Peyer's patch (tissue), 4 donors: ENCODE results near the gene TMCC3. TPM values are rescaled to one million over a fixed set of nuclear protein-coding genes. Genes with fewer than 3 reads are reported as not detected.

ENCODE experiments used
- DNase-seq, 3 donors: peaks; one replicate each; pipeline ENCODE4 v3.0.0-alpha.2; 2017 to 2019
- H3K27ac ChIP-seq, 4 donors: fragments of 200-600 bp; sonication (generic); one replicate each; pipeline ENCODE4 v1.5.1; 2016 to 2019
- H3K27me3 ChIP-seq, 2 donors: fragments of 200-600 bp; sonication (generic); one replicate each; pipeline ENCODE4 v1.5.1; 2019
- H3K36me3 ChIP-seq, 3 donors: fragments of 200-600 bp; sonication (generic); one replicate each; pipeline ENCODE4 v1.5.1; 2016 to 2019
- H3K4me1 ChIP-seq, 4 donors: fragments of 200-600 bp; sonication (generic); one replicate each; pipeline ENCODE4 v1.5.1; 2016 to 2019
- H3K4me3 ChIP-seq, 4 donors: fragments of 200-600 bp; sonication (generic); 1 replicate in 3 of 4; 2 replicates in 1 of 4; pipeline ENCODE4 v1.5.1; 2016 to 2019; ENCODE audit warnings: mild to moderate bottlenecking in 1 of 4
- H3K9me3 ChIP-seq, 4 donors: fragments of 200-600 bp; sonication (generic); one replicate each; pipeline ENCODE4 v1.5.1; 2016 to 2019; ENCODE audit warnings: mild to moderate bottlenecking in 1 of 4
- CTCF ChIP-seq, 6 experiments: fragments of 450-650 bp in 4 of 6; fragments of 200-600 bp in 2 of 6; sonication (generic) in 1 of 6; IDR thresholded peaks; one replicate each; pipeline ENCODE4 v1.5.1; 2017 to 2019; ENCODE audit warnings: antibody characterized with exemption in 6 of 6, mild to moderate bottlenecking in 3 of 6, moderate library complexity in 1 of 6
- POLR2A ChIP-seq, 2 donors: fragments of 450-650 bp; IDR thresholded peaks; one replicate each; pipeline ENCODE4 v1.5.1; 2017; ENCODE audit warnings: antibody characterized with exemption in 2 of 2, mild to moderate bottlenecking in 2 of 2, moderate library complexity in 2 of 2
- small RNA-seq, 2 donors: library from RNA; depleted of rRNA; stranded (forward); fragments of <200 nt; gene quantifications; one replicate each; pipeline ENCODE3, GENCODE V24; 2016
- total RNA-seq, 4 donors: library from RNA; depleted of rRNA; stranded (reverse); fragments of >200 nt; gene quantifications; one replicate each; pipeline ENCODE4 v1.1.0, GENCODE V29; 2016

Gene TMCC3
- total RNA-seq, 4 donors from 2014 or later = 15.7 to 50.3 (median 32.1) TPM

- DNase-seq = no peak
- Histone ChIP-seq H3K4me1 (no peaks in the 10 kb centered on the region), H3K27me3 (no peaks in the 10 kb centered on the region), H3K27ac (no peak overlapping the region), H3K36me3 (no peaks in the 10 kb centered on the region), H3K4me3 (no peak overlapping the region), H3K9me3 (no peaks in the 10 kb centered on the region)
- TF ChIP-seq POLR2A (IDR thresholded peaks at IDR 0.05) (no peak), CTCF (IDR thresholded peaks at IDR 0.05) (no peak)
Measured at GRCh38 chr12:94534278-94534677, 116.1 kb downstream of the TMCC3 start.

GRCh38 chr12:94532490-94533422 is 117.6 kb downstream of the TMCC3 start:
- no peak overlapping the region for H3K4me3 ChIP-seq
- H3K4me1 ChIP-seq = no peaks in the 10 kb centered on the region
- TF ChIP-seq CTCF (IDR thresholded peaks at IDR 0.05) (peak; percentile 41 to 79 (median 73)), POLR2A (IDR thresholded peaks at IDR 0.05) (no peak)
- H3K36me3 ChIP-seq = no peaks in the 10 kb centered on the region
- H3K27ac ChIP-seq = no peak overlapping the region
- peak; percentile 59 to 81 (median 69) for DNase-seq
- no peaks in the 10 kb centered on the region for H3K27me3 ChIP-seq
- no peaks in the 10 kb centered on the region for H3K9me3 ChIP-seq

GRCh38 chr12:94531196-94531720 is 119.1 kb downstream of the TMCC3 start:
- TF ChIP-seq CTCF (IDR thresholded peaks at IDR 0.05) = no peak
- no peak for TF ChIP-seq POLR2A (IDR thresholded peaks at IDR 0.05)
- no peak for DNase-seq
- no peaks in the 10 kb centered on the region for H3K9me3 ChIP-seq
- H3K4me1 ChIP-seq = no peaks in the 10 kb centered on the region
- no peak overlapping the region for H3K4me3 ChIP-seq
- no peaks in the 10 kb centered on the region for H3K27me3 ChIP-seq
- no peak overlapping the region for H3K27ac ChIP-seq
- H3K36me3 ChIP-seq = no peaks in the 10 kb centered on the region

- no peaks in the 10 kb centered on the region for H3K36me3 ChIP-seq
- H3K9me3 ChIP-seq = no peaks in the 10 kb centered on the region
- no peaks in the 10 kb centered on the region for H3K4me1 ChIP-seq
- H3K4me3 ChIP-seq = no peak overlapping the region
- no peak overlapping the region for H3K27ac ChIP-seq
- no peak for DNase-seq
- no peaks in the 10 kb centered on the region for H3K27me3 ChIP-seq
- TF ChIP-seq CTCF (IDR thresholded peaks at IDR 0.05) (no peak), POLR2A (IDR thresholded peaks at IDR 0.05) (no peak)
Measured at GRCh38 chr12:94525951-94526350, 124.4 kb downstream of the TMCC3 start.

Small RNA genes lying within 50 kb of the gene (small RNA-seq; reads per million reads assigned to genes)
- gene LSM3P2 (0 reads per million in 2 donors), gene MIR5700 (0 reads per million in 2 donors)

Other genes with a start within 250 kb of the TMCC3 start
- 10 to 100 TPM in 3 of 4 donors, 1 to 10 TPM in 1; 7.2 to 69.3 (median 17.4) TPM for gene CEP83, start 190.7 kb downstream of the TMCC3 start, total RNA-seq